GM18505 (cell line): Measurements from ENCODE around the gene NOTUM.
"Not testable (repeated sequence)": the region's sequence is repeated elsewhere in the genome, so short reads cannot be mapped to it uniquely, and the experiment has no call there.

Source experiments
- ATAC-seq: cut with Tn5 transposase; IDR thresholded peaks from one replicate; pipeline ENCODE4 v1.9.1; 2021; ENCODE audit not compliant: unreplicated experiment
- POLR2A ChIP-seq: IDR thresholded peaks from 4 replicates; pipeline ENCODE4 v1.6.1; 2011; ENCODE audit warnings: borderline replicate concordance; ENCODE audit not compliant: insufficient read depth, insufficient read length; ENCODE audit errors: extremely low read depth

Gene NOTUM

DNA sequence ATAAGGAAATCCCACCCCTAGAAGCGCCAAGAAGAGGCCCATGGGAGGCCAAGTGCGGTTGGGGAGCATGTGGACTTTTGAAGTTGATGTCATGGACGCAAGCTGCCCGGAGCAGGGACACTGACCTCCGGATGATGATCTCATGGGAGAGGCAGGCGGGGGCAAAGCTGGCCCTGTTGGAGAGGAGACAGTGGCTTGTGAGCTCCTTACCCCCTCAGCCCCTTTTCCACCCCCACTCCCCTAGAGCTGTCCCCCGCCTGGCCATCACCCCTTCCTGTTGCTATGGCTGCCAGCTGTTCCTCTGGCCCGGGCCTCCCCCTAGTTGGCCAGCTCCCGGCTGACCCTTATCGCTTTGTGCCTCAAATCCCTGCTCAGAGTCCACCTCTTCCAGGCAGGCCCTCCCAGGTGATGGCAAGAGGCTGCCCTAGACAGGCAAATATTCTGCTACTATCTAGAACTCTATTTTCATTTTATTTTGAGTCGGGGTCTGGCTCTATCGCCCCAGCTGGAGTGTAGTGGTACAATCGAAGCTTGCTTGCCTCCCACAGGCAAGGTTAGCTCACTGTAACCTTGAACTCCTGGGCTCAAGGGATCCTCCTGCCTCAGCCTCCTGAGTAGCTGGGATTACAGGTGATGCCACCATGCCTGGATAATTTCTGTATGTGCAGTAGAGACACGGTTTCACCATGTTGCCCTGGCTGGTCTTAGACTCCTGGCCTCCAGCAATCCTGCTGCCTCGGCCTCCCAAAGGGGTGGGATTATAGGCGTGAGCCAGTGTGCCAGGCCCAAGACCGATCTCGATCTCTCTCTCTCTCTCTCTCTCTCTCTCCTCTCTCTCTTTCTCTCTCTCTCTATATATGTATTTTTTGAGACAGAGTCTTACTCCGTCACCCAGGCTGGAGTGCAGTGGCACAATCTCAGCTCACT is 6.6 kb downstream of the NOTUM start:
- TF ChIP-seq POLR2A: no peak
- ATAC-seq: no peak

DNA sequence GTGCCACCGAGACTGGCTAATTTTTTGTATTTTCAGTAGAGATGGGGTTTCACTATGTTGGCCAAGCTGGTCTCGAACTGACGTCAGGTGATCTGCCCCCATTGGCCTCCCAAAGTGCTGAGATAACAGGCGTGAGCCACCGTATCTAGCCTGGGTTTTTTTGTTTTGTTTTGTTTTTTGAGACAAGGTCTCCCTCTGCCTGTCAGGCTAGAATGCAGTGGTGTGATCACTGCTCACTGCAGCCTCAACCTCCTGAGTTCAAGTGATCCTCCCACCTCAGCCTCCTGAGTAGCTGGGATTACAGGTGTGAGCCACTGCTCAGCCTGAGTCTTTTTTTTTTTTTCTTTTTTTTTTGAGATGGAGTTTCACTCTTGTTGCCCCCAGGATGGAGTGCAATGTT is 7.5 kb downstream of the NOTUM start:
- ATAC-seq: not testable (repeated sequence)

DNA sequence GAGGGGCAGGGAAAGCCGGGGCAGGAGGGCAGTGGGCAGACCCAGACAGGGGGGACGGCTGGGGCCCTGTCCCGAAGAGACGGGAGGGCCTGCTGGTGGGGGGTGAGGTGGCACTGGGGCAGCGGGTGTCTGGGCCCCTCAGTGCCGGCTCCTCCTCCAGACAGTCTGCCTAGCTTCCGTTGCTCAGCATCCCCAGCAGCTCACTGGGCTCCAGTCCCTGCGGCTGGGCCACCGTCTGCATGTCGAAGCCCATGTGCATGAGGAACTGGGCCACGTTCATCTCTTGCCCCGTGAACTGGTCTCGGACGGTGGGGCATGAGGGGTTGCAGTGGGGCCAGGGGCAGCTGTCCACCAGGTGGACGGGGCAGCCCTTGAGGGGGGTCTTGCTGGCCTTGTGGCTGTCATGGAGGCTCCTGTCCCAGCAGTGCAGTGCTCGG is 8.2 kb downstream of the NOTUM start:
- ATAC-seq: no peak
- TF ChIP-seq POLR2A: no peak

DNA sequence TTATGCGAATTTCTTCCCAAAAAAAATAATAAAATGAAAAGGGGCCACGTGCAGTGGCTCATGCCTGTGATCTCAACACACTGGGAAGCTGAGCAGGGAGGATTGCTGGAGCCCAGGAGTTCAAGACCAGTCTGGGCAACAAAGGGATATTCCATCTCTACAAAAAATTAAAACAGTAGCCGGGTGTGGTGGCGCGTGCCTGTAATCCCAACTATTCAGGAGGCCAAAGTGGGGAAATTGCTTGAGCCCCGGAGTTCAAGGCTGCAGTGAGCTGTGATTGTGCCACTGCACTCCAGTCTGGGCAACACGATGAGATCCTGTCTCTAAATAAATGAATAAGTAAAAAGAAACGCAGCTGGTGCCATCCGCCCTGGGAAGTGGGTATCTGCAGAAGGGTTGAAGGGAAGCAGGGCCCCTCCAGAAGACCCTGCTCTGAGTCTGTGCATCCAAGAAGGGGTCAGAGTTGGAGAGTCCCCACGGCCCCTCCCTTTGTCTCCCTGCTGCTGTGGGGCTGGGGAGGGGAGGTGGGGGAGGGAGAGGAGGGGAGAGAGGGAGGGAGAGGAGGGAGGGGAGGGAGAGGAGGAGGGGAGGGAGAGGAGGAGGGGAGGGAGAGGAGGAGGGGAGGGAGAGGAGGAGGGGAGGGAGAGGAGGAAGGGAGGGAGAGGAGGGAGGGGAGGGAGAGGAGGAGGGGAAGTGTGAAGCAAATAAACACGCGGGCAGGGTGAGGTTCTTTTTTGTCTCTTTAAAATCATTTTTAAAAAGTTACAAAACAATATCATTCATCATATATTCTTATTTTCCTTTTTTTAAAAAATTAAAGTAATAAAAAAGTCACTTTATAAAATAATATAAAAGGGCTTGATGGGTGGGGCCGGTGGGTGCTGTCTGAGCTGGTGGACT is 9.0 kb downstream of the NOTUM start:
- ATAC-seq: no peak

DNA sequence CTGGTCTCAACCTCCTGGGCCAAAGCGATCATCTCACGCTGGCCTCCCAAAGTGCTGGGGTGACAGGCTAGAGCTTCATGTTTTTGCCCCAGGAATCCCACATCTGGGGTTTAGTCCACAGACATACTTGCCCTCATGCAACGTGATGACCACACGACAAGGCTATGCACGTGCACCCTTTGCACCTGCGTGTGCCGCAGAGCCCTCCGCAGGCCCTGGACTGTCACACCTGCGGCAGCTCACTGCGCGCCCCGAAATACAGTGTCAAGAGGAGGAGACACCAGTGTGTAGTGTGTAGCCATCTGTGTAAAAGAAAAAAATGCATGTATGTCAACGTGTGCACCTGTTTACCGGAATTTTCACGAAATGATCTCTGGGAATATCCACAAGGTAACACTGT is 10.5 kb downstream of the NOTUM start:
- no peak for ATAC-seq
- TF ChIP-seq POLR2A: no peak

More for the DNA sequence above, 9.0 kb downstream of the NOTUM start:
- TF ChIP-seq POLR2A: no peak

DNA sequence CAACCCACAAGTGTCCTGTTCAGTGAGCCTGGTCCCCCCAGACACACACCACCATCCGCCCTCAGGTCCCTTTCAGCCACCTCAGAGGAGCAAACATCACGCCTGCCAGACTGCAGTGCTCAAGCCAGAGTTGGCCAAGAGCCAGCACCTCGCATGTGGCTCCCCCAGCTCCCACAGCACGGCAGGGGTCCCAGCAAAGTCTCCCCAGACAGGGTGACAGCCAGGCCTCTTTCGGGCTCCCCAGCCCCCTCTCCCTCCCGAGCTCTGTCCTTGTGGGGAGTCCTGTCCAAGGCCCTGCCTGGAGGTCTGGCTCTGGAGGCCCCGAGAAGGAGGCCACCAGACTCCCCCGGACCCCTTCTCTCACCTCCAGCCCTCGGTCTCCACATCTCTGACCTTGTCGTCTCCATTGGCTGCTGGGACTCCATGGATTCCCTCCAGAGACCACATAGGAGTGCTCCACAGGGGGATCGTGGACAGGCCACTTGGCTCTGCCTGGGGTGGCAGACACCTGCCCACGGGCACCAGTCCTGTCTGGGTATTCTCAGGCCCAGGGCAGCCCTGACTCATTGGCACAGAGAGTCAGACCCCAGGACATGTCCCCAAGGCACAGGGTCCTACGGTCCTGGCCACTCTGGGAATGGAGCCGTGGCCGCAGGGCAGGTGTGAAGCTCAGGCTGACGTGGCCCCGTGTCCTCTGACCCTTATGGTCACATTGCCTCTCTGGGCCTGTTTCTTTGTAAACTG is 12.2 kb downstream of the NOTUM start:
- no peak for TF ChIP-seq POLR2A
- ATAC-seq: no peak

DNA sequence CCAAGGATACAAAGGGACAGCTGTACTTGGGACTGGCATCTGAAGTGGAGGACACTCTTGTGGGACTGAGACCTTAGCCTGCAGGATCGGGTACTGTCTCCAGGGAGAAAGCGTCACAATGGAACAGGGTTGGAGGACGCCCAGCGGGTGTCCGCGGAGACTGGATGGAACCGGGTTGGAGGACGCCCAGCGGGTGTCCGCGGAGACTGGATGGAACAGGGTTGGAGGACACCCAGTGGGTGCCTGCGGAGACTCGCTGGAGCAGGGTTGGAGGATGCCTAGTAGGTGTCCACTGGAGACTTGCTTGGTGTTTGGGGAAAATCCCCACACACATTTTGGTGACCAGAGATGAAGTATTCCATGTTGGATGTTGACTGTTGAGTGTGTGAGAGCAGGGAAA is 13.8 kb downstream of the NOTUM start, which contains the start of gene MYADML2:
Gene MYADML2, minus strand, starts transcription at position 45 of the 400 bp plus-strand sequence. CDS start 5,492 bp downstream, outside the sequence.
- ATAC-seq: no peak
- no peak for TF ChIP-seq POLR2A

DNA sequence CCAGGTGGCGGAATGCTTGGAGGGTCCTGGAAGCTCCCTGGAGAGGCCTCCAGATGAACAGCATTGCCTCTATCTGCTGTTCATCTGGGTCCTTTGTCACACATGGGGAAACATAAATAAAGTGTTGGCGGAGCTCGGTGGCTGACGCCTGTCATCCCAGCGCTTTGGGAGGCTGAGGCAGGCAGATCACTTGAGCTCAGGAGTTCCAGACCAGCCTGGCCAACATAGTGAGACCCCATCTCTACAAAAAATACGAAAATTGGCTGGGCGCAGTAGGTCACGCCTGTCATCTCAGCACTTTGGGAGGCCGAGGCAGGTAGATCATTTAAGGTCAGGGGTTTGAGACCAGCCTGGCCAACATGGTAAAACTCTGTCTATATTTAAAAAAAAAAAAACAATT is 16.1 kb downstream of the NOTUM start:
- ATAC-seq: no peak
- no peak for TF ChIP-seq POLR2A

DNA sequence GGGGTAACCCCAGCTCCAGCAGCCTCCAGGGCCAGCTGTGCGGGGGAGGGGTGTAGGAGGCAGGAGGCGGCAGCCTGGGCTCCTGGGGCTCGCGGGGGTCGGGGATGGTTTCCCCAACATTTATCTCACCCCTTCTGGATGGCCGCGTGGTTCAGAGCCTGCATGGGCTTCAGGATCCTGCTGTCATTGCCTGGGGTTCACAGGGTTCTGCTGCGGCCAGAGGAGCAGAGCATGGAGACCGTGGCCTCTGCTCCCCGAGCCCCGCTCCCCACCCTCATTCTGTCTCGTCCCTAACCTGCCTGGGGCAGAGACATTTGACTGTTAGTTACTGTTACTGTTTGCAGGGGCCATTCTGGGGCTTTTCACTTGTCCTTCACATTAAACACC is 18.8 kb downstream of the NOTUM start:
- no peak for ATAC-seq
- no peak for TF ChIP-seq POLR2A

DNA sequence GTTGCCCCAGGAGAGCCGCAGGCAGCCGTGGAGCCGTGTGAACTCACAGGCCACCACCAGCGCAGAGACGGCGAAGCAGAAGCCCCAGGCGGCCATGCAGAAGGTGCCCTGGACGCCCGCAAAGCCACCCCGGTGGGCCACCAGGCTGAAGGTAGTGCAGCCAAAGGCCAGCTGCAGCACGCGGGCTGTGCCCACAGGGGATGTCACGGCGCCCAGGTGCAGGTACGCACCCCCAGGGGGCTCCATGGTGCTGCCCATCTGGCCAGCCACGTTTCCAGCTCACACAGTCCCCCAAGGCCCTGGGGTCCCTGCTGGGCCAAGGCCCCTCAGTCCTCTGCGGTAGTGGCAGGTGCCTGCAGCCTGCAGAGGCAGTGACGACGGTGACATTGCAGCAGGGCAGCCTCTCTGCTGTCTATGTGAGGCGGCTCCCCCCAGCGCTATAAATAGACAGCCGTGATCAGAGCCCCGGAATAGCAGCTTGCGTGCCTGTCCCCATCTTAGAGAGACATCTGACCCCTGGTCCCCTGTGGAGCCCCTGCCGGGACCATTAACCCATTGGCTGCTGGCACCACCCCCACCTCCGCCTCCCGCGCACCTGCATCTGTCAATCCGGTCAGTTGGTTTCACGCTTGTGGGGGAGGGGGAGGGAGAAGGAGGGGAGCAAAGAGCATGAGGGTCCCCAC is 19.4 kb downstream of the NOTUM start:
- no peak for ATAC-seq
- TF ChIP-seq POLR2A: no peak

DNA sequence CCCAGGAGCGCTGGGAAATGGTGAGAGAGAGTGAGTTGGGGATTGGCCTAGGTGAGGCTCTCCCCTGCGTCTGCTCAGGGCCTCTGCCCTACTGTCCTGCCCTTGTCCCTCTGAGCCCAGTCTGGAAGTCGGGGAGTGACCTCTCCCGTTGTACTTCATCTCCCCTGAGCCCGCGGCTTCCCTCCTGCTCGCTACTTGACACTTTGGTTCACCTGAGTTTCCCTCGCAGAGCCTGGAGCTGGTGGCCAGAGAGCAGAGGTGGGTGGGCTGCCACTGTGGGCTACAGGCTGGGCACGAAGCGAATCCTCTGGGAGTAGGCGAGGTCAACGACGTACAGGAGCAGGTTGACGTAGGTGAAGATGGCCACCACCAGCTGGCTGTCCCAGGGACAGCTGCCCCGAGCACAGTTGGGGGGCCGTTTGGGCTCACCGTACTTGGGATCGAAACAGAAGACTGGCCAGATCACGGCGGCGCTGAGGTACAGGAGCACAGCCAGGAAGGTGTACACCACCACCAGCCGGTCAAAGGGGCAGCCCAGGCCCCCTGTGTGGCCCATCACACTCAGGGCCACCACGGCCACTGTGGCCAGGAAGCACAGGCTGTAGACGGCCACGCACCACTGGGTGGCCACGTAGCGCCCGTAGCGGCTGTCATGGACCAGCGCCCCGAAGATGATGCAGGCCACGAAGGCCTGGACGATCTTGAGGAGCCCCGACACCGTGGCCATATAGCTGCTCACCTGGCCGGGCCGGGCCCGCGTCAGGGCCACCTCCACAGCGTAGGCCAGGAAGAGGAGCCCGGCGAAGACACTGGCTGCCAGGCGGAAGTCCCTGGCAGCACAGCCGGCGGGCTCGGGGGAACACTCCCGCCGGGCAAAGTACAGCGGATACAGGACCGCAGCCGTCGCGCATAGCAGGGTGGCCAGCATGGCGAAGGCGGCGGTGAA is 20.2 kb downstream of the NOTUM start:
- ATAC-seq: no peak
- no peak for TF ChIP-seq POLR2A
